ENCODE results near the gene ALDH1A2.

The ALDH1A2 gene

GRCh38 chr15:58095415-58095814 lies 29.9 kb upstream of the ALDH1A2 start:
- no peak for TF ChIP-seq REST (IDR thresholded peaks at IDR 0.05; ENCODE audit: insufficient read depth in 1 of 2, low read depth in 2 of 2, low read length in 2 of 2)
- no peak for TF ChIP-seq SIN3A (IDR thresholded peaks at IDR 0.05; ENCODE audit: borderline replicate concordance, insufficient read depth, low read length)
- no peak for TF ChIP-seq POLR2AphosphoS5 (IDR thresholded peaks at IDR 0.05; ENCODE audit: low read depth, low read length)
- no peak for TF ChIP-seq FOXP2 (optimal IDR thresholded peaks at IDR 0.05; ENCODE audit: borderline replicate concordance, extremely low read depth, extremely low read length, insufficient read depth)
- no peak for TF ChIP-seq TAF1 (IDR thresholded peaks at IDR 0.05; ENCODE audit: borderline replicate concordance, insufficient read depth, low read length)

GRCh38 chr15:58087871-58088270 lies 22.4 kb upstream of the ALDH1A2 start:
- TF ChIP-seq REST (IDR thresholded peaks at IDR 0.05; ENCODE audit: insufficient read depth in 1 of 2, low read depth in 2 of 2, low read length in 2 of 2) (no peak), FOXP2 (optimal IDR thresholded peaks at IDR 0.05; ENCODE audit: borderline replicate concordance, extremely low read depth, extremely low read length, insufficient read depth) (no peak), POLR2AphosphoS5 (IDR thresholded peaks at IDR 0.05; ENCODE audit: low read depth, low read length) (no peak), SIN3A (IDR thresholded peaks at IDR 0.05; ENCODE audit: borderline replicate concordance, insufficient read depth, low read length) (no peak)

- TF ChIP-seq POLR2AphosphoS5 (IDR thresholded peaks at IDR 0.05; ENCODE audit: low read depth, low read length) (no peak), FOXP2 (optimal IDR thresholded peaks at IDR 0.05; ENCODE audit: borderline replicate concordance, extremely low read depth, extremely low read length, insufficient read depth) (no peak), TAF1 (IDR thresholded peaks at IDR 0.05; ENCODE audit: borderline replicate concordance, insufficient read depth, low read length) (no peak), REST (IDR thresholded peaks at IDR 0.05; ENCODE audit: insufficient read depth in 1 of 2, low read depth in 2 of 2, low read length in 2 of 2) (no peak)
These were observed 21.0 kb upstream of the ALDH1A2 start for GRCh38 chr15:58086491-58086890.

GRCh38 chr15:58083526-58083925 lies 18.0 kb upstream of the ALDH1A2 start:
- TF ChIP-seq POLR2AphosphoS5 (IDR thresholded peaks at IDR 0.05; ENCODE audit: low read depth, low read length) (no peak), SIN3A (IDR thresholded peaks at IDR 0.05; ENCODE audit: borderline replicate concordance, insufficient read depth, low read length) (no peak), REST (IDR thresholded peaks at IDR 0.05; ENCODE audit: insufficient read depth in 1 of 2, low read depth in 2 of 2, low read length in 2 of 2) (no peak), FOXP2 (optimal IDR thresholded peaks at IDR 0.05; ENCODE audit: borderline replicate concordance, extremely low read depth, extremely low read length, insufficient read depth) (no peak), TAF1 (IDR thresholded peaks at IDR 0.05; ENCODE audit: borderline replicate concordance, insufficient read depth, low read length) (no peak)

GRCh38 chr15:58081891-58082290 lies 16.4 kb upstream of the ALDH1A2 start:
- TF ChIP-seq TAF1 (IDR thresholded peaks at IDR 0.05; ENCODE audit: borderline replicate concordance, insufficient read depth, low read length) (no peak), FOXP2 (optimal IDR thresholded peaks at IDR 0.05; ENCODE audit: borderline replicate concordance, extremely low read depth, extremely low read length, insufficient read depth) (no peak), POLR2AphosphoS5 (IDR thresholded peaks at IDR 0.05; ENCODE audit: low read depth, low read length) (no peak), SIN3A (IDR thresholded peaks at IDR 0.05; ENCODE audit: borderline replicate concordance, insufficient read depth, low read length) (no peak), REST (IDR thresholded peaks at IDR 0.05; ENCODE audit: insufficient read depth in 1 of 2, low read depth in 2 of 2, low read length in 2 of 2) (no peak)

Data from PFSK-1 (cell line).